HUES6 (cell line): ENCODE data around the gene ZBTB20.

Experiments
- H3K27ac ChIP-seq: 2 replicates; pipeline ENCODE4 v1.7.0; 2013; ENCODE audit warnings: low read depth, mild to moderate bottlenecking, low read length, inconsistent platforms
- H3K27me3 ChIP-seq: 2 replicates; pipeline ENCODE4 v1.6.1; 2013; ENCODE audit warnings: low read length; ENCODE audit not compliant: control insufficient read depth, insufficient read depth
- H3K36me3 ChIP-seq: 2 replicates; pipeline ENCODE4 v1.6.1; 2013; ENCODE audit warnings: low read length; ENCODE audit not compliant: control insufficient read depth, insufficient read depth
- H3K4me1 ChIP-seq: 2 replicates; pipeline ENCODE4 v1.6.1; 2013; ENCODE audit warnings: low read length; ENCODE audit not compliant: control insufficient read depth, insufficient read depth
- H3K4me3 ChIP-seq: 2 replicates; pipeline ENCODE4 v1.5.1; 2013; ENCODE audit warnings: low read depth, low read length
- H3K9ac ChIP-seq: one replicate; pipeline ENCODE4 v1.6.1; 2013; ENCODE audit warnings: mild to moderate bottlenecking, low read length
- H3K9me3 ChIP-seq: 2 replicates; pipeline ENCODE4 v1.6.1; 2013; ENCODE audit warnings: low read depth, low read length; ENCODE audit not compliant: control insufficient read depth, insufficient read depth

Gene ZBTB20

GRCh38 chr3:114496466-114496865 is 650.6 kb downstream of the ZBTB20 start:
- Histone ChIP-seq H3K36me3 (no peaks in the 10 kb centered on the region), H3K4me3 (no peak overlapping the region), H3K27me3 (no peaks in the 10 kb centered on the region), H3K9me3 (no peaks in the 10 kb centered on the region), H3K4me1 (0 out of 2 replicates have a peak, but pooled peaks cover 3% of the 10 kb centered on the region), H3K9ac (no peak overlapping the region), H3K27ac (no peak overlapping the region)

GRCh38 chr3:114496021-114496434 is 651.1 kb downstream of the ZBTB20 start:
- H3K4me1 ChIP-seq = 0 out of 2 replicates have a peak, but pooled peaks cover 3% of the 10 kb centered on the region
- H3K36me3 ChIP-seq = no peaks in the 10 kb centered on the region
- no peak overlapping the region for H3K4me3 ChIP-seq
- H3K27ac ChIP-seq = no peak overlapping the region
- H3K9ac ChIP-seq = no peak overlapping the region
- H3K9me3 ChIP-seq = no peaks in the 10 kb centered on the region
- no peaks in the 10 kb centered on the region for H3K27me3 ChIP-seq

DNA sequence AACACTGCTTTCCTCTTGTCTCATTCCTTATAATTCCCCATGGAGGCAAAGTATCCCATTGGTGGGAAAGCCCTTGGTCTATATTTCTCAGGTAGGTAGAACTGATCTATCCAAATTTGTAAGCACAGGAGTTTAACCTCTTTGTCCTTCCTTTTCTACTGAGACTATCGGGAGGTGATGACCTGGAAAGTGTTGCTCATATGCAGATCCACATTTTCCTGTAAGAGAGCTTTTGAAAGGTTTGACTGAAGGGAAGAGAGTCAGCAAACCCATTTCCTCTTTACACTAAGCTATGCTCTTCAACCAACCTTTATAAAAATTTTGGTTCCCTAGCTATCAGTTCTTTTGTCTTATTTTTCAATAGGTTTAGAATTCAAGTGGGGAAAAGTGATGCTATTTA is 652.6 kb downstream of the ZBTB20 start:
- Histone ChIP-seq H3K9me3 (no peaks in the 10 kb centered on the region), H3K27me3 (no peaks in the 10 kb centered on the region), H3K4me3 (no peak overlapping the region), H3K27ac (no peak overlapping the region), H3K9ac (no peak overlapping the region), H3K4me1 (0 out of 2 replicates have a peak, but pooled peaks cover 3% of the 10 kb centered on the region), H3K36me3 (no peaks in the 10 kb centered on the region)

- no peaks in the 10 kb centered on the region for H3K4me1 ChIP-seq
- no peak overlapping the region for H3K4me3 ChIP-seq
- no peak overlapping the region for H3K9ac ChIP-seq
- H3K27ac ChIP-seq = no peak overlapping the region
- H3K9me3 ChIP-seq = no peaks in the 10 kb centered on the region
- no peaks in the 10 kb centered on the region for H3K27me3 ChIP-seq
- no peaks in the 10 kb centered on the region for H3K36me3 ChIP-seq
Observed at GRCh38 chr3:114490829-114491228, 656.3 kb downstream of the ZBTB20 start.

DNA sequence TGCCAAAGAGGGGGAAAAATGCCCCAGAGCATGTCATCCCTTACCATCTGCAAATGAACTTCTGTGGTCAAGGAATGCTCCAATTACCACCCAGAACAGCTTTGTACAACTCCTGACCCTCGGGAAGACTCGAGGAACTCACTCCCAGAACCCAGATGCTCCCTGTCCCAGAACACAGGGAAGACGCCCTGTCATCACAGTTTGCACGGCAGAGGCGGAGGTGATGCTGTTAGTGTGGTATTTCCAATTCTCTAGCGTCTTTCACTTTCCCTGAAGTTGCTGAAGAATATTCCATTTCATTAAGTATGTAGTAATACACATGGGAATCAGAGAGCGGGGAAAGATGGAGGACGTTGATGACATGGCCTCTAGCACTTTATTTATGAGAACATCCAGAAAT is 659.6 kb downstream of the ZBTB20 start:
- no peaks in the 10 kb centered on the region for H3K36me3 ChIP-seq
- no peaks in the 10 kb centered on the region for H3K27me3 ChIP-seq
- H3K27ac ChIP-seq = no peak overlapping the region
- H3K4me1 ChIP-seq = no peaks in the 10 kb centered on the region
- H3K9ac ChIP-seq = no peak overlapping the region
- no peaks in the 10 kb centered on the region for H3K9me3 ChIP-seq
- no peak overlapping the region for H3K4me3 ChIP-seq

- H3K27me3 ChIP-seq = no peaks in the 10 kb centered on the region
- H3K36me3 ChIP-seq = no peaks in the 10 kb centered on the region
- H3K9ac ChIP-seq = no peak overlapping the region
- no peak overlapping the region for H3K4me3 ChIP-seq
- H3K9me3 ChIP-seq = no peaks in the 10 kb centered on the region
- no peak overlapping the region for H3K27ac ChIP-seq
- no peaks in the 10 kb centered on the region for H3K4me1 ChIP-seq
Observed at GRCh38 chr3:114484919-114485318, 662.2 kb downstream of the ZBTB20 start.

DNA sequence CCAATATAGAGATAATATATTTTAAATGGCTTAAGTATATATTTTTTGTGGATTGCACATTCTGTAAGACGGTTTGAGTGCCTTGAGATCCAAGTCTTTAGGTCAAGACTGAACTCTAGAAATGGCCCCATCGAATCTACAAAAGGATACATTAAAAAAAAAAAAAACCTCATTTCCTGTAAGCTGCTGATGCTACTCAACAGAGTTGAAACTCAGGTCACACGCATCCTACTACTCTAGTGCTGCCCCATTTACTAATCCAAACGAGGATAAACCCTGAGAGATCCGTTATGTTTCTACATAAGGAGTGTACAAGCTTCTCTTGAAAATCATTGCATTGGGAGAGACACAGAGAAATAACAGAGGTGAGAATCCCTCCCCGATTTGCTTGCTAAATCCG is 666.0 kb downstream of the ZBTB20 start:
- H3K27ac ChIP-seq = no peak overlapping the region
- H3K9ac ChIP-seq = no peak overlapping the region
- H3K4me1 ChIP-seq = no peaks in the 10 kb centered on the region
- no peak overlapping the region for H3K4me3 ChIP-seq
- no peaks in the 10 kb centered on the region for H3K9me3 ChIP-seq
- H3K27me3 ChIP-seq = no peaks in the 10 kb centered on the region
- H3K36me3 ChIP-seq = no peaks in the 10 kb centered on the region

- Histone ChIP-seq H3K4me3 (no peak overlapping the region), H3K9ac (no peak overlapping the region), H3K27me3 (no peaks in the 10 kb centered on the region), H3K36me3 (no peaks in the 10 kb centered on the region), H3K4me1 (no peaks in the 10 kb centered on the region), H3K27ac (no peak overlapping the region), H3K9me3 (no peaks in the 10 kb centered on the region)
Observed at GRCh38 chr3:114480442-114480841, 666.6 kb downstream of the ZBTB20 start.

DNA sequence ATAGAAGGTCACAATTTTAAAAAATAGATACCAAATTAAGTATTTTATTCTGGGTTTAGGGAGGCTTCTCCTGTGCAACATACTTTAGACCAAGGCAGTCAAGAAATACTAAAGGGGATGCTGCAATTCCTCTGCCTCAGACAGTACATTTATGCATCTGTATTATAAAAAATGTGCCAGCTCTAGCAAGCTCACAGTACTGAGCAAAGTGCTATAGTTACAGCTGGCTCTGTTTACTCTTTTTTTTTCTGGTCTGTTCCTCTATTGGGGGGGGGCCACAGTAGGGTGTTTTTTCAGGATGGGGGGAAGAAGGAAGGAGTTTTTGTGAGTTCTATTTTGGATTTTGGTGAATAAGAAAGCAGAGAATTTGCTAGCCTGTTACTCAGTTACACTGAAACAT is 668.3 kb downstream of the ZBTB20 start:
- no peaks in the 10 kb centered on the region for H3K4me1 ChIP-seq
- H3K27me3 ChIP-seq = no peaks in the 10 kb centered on the region
- no peak overlapping the region for H3K4me3 ChIP-seq
- no peaks in the 10 kb centered on the region for H3K36me3 ChIP-seq
- H3K9ac ChIP-seq = no peak overlapping the region
- no peak overlapping the region for H3K27ac ChIP-seq
- H3K9me3 ChIP-seq = no peaks in the 10 kb centered on the region

DNA sequence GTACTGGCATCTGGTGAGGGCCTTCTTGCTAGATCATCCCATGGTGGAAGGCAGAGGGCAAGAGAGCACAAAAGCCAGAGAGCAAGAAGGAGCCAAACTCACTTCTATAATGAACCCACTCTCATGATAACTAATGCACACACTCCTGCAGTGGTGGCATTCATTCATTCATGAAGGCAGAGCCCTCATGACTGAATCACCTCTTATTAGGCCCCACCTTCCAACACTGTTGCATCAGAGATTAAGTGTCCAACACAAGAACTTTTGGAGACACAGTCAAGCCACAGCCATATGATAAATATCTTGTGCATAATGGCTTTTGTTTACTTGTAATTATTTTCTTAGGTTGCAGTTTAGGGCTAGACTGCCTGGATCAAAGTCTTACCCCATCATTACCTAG is 670.6 kb downstream of the ZBTB20 start:
- no peak overlapping the region for H3K4me3 ChIP-seq
- no peak overlapping the region for H3K27ac ChIP-seq
- H3K9me3 ChIP-seq = no peaks in the 10 kb centered on the region
- H3K36me3 ChIP-seq = no peaks in the 10 kb centered on the region
- H3K4me1 ChIP-seq = no peaks in the 10 kb centered on the region
- H3K9ac ChIP-seq = no peak overlapping the region
- H3K27me3 ChIP-seq = no peaks in the 10 kb centered on the region

DNA sequence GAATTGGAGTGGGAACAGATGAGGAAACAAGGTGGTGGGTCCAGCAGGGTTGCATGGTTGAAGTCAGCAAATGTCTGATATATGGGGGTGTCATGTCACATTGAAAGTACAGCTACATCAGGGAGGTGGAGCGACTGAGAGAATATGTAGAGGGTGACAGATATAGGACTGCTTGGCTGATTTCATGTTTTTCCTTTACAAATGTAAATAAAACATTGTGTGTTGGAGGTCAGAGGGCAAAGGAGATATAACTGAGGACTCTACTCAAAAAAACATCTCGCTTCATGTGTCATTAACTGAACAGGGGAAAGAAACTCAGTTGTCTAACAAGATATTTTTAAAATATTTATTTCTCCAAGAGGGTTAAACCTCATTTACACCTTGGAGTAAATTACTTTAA is 675.6 kb downstream of the ZBTB20 start:
- no peaks in the 10 kb centered on the region for H3K36me3 ChIP-seq
- H3K4me3 ChIP-seq = no peak overlapping the region
- H3K9ac ChIP-seq = no peak overlapping the region
- no peaks in the 10 kb centered on the region for H3K27me3 ChIP-seq
- H3K27ac ChIP-seq = no peak overlapping the region
- H3K9me3 ChIP-seq = no peaks in the 10 kb centered on the region
- no peaks in the 10 kb centered on the region for H3K4me1 ChIP-seq

- no peaks in the 10 kb centered on the region for H3K9me3 ChIP-seq
- H3K27ac ChIP-seq = no peak overlapping the region
- H3K4me1 ChIP-seq = peaks cover 4% of the 10 kb centered on the region; the same call in 1 of the 2 replicates
- no peaks in the 10 kb centered on the region for H3K27me3 ChIP-seq
- H3K36me3 ChIP-seq = no peaks in the 10 kb centered on the region
- H3K4me3 ChIP-seq = no peak overlapping the region
- H3K9ac ChIP-seq = no peak overlapping the region
Observed at GRCh38 chr3:114469070-114469469, 678.0 kb downstream of the ZBTB20 start.
